HG02588 (cell line): ENCODE results near the gene SPOP.
"Not testable (repeated sequence)": the region's sequence is repeated elsewhere in the genome, so short reads cannot be mapped to it uniquely, and the experiment has no call there.

Source experiments
- ATAC-seq: cut with Tn5 transposase; IDR thresholded peaks from one replicate; pipeline ENCODE4 v1.9.1; 2021; ENCODE audit warnings: mild to moderate bottlenecking, moderate library complexity; ENCODE audit not compliant: unreplicated experiment

The SPOP gene

GRCh38 chr17:49677933-49678847 is at the start of gene SPOP:
SPOP (minus strand) TSS chr17:49678097; CDS start chr17:49622810, 55,287 bp downstream.
- ATAC-seq: peak; percentile 70

GRCh38 chr17:49727380-49727779 is 49.5 kb upstream of the SPOP start:
- ATAC-seq: no peak

GRCh38 chr17:49725452-49726130 is 47.7 kb upstream of the SPOP start:
- no peak for ATAC-seq

GRCh38 chr17:49724552-49724951 is 46.7 kb upstream of the SPOP start:
- not testable (repeated sequence) for ATAC-seq

- no peak for ATAC-seq
Measured at GRCh38 chr17:49723423-49723822, 45.5 kb upstream of the SPOP start.

- ATAC-seq: no peak
Measured at GRCh38 chr17:49722066-49722465, 44.2 kb upstream of the SPOP start.

GRCh38 chr17:49717371-49717861 is 39.5 kb upstream of the SPOP start:
- ATAC-seq: no peak

GRCh38 chr17:49716668-49717364 is 38.9 kb upstream of the SPOP start:
- ATAC-seq: no peak

GRCh38 chr17:49715717-49716279 is 37.9 kb upstream of the SPOP start:
- ATAC-seq: no peak

- ATAC-seq: no peak
Measured at GRCh38 chr17:49715216-49715615, 37.3 kb upstream of the SPOP start.

DNA sequence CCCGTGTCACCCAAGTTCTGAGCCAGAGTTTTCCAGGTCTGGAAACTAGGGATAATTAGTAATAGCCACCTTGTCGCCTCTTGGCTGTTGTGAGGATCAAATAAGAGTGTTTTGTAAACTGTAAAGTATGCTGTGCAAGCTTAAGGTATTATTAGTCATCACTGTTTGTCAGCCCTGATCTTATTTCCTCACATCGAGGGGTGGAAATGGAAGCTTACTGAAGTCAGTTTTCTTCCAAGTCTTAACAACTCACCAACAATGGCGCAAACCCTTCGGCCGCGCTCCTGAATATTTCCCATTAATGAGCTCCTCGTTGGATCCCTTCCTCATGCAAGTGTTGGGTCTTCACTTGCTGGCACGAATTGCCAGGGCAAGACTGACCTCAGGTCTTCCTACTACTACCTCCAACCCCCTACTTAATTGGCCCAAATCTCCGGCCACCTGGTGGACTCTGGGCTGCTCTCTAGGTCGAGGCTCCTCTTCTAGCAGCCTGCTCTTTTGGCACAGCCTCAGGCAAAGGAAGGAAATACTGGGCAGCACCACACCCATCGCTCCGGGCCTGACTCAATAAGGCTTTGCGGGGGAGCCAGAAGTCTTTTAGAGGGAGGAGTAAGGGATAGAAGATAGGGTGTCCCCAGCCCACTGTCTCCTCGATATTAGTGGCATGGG is 30.8 kb upstream of the SPOP start:
- no peak for ATAC-seq

DNA sequence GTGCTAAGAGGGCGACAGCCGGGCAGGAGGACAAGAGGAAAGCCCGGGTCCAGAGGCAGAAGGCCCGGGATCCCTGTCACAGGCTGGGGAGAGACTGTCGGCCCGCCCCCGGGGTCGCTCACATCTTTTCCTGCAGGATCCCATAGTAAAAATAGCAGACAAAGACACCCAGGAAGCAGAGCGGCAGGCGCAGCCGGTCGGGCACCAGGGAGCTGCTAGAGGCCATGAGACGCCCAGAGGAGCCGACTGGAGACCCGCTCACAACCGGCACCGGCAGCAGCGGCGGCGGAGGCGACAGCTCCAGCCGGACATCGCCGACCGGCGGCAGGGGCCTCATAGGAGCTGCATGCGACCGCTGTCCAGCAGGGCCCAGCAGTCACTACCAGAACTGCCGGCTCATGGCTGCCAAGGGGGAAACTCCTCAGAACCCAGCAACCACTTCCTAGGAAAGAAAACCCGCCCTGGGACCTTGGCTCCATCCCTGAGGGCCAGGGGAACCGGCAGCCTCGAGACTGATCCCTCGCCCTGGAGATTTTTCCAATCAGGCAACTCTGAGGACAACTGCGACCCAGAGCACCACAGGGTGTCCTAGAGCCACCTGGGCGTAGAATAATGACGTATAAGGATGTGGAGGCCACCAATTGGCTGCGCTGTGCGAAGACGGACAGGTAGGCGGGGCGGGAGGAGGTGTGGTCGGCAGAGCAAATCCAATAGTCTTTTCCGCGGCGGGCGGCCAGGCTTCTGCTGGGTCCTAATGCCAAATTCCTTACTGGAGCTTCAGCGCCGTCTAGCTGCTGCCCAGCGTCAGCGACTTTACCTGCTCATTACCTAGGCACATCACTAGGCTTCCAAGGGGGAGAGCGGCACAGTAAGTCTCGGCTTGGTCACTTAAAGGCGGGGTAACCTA is 30.0 kb upstream of the SPOP start, which contains the start of gene SLC35B1:
TSS of gene SLC35B1 (minus strand) at position 357 of the 907 bp plus-strand sequence. CDS start at position 226, 131 bp downstream.
- ATAC-seq: peak; percentile 83

DNA sequence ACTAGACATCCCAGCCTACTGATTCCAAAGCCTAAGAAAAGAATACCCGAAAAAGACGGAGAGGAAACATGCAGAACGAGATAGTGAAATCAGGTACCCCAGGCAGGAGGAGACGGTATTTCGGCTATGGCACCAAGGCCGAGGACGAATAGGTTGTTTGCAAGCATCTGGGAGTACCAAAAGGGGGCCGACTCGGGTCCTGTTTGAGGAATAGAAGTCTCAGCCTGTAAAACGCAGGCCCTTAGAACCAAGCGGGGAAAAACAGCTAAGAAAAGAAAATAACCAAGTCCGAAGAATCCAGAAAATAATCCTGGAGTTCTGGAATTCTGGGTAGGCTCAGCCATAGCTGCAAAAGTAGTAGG is 29.3 kb upstream of the SPOP start:
- no peak for ATAC-seq

GRCh38 chr17:49705254-49705653 is 27.4 kb upstream of the SPOP start:
- no peak for ATAC-seq

- no peak for ATAC-seq
Measured at GRCh38 chr17:49703557-49704277, 25.8 kb upstream of the SPOP start.

DNA sequence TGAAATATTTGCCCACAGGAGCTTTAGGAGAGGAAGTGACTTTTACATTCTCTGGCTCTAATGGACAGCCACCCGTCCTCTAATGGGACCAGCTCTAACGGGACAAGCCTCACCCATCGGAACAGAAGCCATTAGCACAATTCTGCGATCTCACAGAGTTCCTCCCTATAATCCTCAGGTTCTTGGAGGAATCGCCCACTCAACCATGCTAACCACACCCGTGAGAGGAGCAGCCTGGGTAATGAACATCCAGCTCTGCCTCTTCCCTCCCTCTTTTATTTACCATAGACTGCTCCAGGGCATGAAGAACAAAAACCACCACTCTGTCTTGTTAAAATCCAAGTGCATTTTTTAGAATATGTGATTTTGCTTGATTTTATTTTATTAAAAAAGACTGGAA is 23.1 kb upstream of the SPOP start:
- ATAC-seq: no peak

- ATAC-seq: no peak
Measured at GRCh38 chr17:49699966-49700575, 22.2 kb upstream of the SPOP start.

DNA sequence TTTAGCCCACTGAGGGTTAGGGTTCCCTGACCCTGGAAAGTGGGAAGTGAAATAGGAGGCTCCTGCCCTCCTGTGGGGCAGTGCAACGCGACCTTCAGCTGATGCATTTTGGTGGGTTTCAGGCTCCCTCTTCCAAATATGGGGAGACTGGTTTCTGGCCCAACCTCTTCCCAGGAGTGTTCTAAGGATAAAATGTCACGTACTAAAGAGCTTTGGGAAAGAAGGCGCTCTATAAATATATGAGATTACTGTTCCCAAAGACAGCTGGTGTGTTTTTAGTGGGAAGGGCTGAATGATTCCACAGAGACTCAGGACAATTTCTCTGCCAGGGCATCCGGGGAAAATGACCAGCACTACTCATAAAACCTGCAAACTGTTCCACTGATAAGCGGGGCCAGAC is 20.1 kb upstream of the SPOP start:
- no peak for ATAC-seq
